ENCODE measurements around the gene PTPN22. TPM values are rescaled to one million over a fixed set of nuclear protein-coding genes. Genes with fewer than 3 reads are reported as not detected.

PTPN22 gene
- total RNA-seq, 2 donors from 2014 or later: 0.55 to 1.1 TPM

DNA sequence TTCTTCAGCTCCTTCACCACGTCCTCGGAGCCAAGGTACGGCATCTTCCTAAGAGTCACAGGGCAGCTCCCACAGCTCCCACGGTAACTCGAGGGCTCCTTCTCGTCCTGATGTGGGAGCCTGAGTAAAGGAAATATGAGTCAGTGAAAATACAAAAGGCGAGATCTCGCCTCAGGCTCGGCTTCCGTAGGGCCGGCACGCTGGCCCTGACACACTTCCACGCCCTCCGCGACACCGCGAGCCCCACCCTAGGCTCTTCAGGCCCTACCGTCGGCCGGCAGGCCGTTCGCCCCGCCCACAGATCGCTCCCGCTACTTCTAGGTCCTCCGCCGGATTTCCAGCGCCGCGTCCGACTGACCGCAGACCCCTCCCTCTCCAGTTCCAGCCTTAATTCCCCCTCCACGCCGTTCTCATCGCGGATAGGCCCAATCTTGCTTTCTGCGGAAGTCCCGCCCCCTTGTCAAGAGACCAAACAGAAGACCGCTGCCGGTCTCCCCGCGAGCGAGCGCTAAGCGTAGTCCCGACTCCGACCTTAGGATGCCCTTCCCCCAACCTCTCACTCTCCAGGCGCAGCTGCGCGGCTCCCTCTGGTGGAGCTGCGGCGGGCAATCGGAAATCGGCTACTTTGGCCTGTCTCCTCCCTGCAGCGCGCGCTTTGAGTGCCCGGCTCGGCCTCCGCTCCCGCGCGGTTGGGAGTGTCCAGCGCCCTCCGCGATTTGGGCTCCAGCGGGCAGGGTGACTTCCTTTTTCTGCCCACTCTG lies 33.3 kb upstream of the PTPN22 start, which contains the start of the genes AP4B1 and DCLRE1B:
Gene AP4B1, minus strand, starts transcription at position 126 of the 761 bp plus-strand sequence. Its CDS starts 82 bp downstream, at position 44.
Gene DCLRE1B, plus strand, starts transcription at position 653 of the 761 bp plus-strand sequence. CDS start 261 bp downstream, outside the sequence.
- H3K4me3 ChIP-seq: peak within 1 kb of the TSS; percentile 48 to 55
- peak within 1 kb of the TSS; percentile 86 for H3K27ac ChIP-seq
- H3K9me3 ChIP-seq: no peaks in the 10 kb centered on the region
- no peaks in the 10 kb centered on the region for H3K27me3 ChIP-seq (replicated peaks; ENCODE audit: insufficient read depth)
- H3K36me3 ChIP-seq: no peaks in the 10 kb centered on the region
- peak; percentile 98 for DNase-seq (ENCODE audit: low spot score)
- TF ChIP-seq, protein P1, sequence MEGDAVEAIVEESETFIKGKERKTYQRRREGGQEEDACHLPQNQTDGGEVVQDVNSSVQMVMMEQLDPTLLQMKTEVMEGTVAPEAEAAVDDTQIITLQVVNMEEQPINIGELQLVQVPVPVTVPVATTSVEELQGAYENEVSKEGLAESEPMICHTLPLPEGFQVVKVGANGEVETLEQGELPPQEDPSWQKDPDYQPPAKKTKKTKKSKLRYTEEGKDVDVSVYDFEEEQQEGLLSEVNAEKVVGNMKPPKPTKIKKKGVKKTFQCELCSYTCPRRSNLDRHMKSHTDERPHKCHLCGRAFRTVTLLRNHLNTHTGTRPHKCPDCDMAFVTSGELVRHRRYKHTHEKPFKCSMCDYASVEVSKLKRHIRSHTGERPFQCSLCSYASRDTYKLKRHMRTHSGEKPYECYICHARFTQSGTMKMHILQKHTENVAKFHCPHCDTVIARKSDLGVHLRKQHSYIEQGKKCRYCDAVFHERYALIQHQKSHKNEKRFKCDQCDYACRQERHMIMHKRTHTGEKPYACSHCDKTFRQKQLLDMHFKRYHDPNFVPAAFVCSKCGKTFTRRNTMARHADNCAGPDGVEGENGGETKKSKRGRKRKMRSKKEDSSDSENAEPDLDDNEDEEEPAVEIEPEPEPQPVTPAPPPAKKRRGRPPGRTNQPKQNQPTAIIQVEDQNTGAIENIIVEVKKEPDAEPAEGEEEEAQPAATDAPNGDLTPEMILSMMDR (IDR thresholded peaks at IDR 0.05): peak; percentile 62 to 93 (median 86)
- TF ChIP-seq POLR2AphosphoS5 (IDR thresholded peaks at IDR 0.05): peak; percentile 96
- peak; percentile 50 for TF ChIP-seq POLR2A (IDR thresholded peaks at IDR 0.05)
- intact Hi-C loops (cut with DNase I): loop anchor here (1.0 to 10.0 kb wide), 3 partner anchors 24 to 760 kb away; partner anchors contain the start of gene HIPK1
- H3K4me1 ChIP-seq (replicated peaks): no peaks in the 10 kb centered on the region
- WGBS: under 1% methylated on average over 67 of the region's 67 CpGs

DNA sequence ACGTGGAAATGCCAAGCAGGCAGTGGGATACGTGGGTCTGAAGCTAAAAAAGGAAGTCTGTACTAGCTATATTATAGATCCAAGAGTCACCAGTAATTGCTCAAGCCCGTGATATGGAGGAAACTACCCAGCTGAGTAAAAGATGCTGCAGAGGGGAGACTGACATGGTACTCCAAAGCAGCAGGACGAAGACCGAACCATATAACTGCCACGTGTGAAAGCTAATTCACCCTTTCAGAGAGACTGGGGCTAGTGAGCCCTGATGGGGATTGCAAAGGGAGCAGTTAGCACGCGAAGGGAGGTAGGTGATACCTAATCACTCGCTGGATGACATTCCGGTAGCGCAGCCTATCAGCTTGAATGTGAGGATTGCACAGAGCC lies 32.8 kb upstream of the PTPN22 start:
- no peaks in the 10 kb centered on the region for H3K9me3 ChIP-seq
- H3K36me3 ChIP-seq: no peaks in the 10 kb centered on the region
- intact Hi-C loops (cut with DNase I): loop anchor here (5.0 to 10.0 kb wide), 2 partner anchors 67 to 759 kb away; no protein-coding TSS in a partner anchor
- peak overlapping the region; percentile 48 to 55 for H3K4me3 ChIP-seq
- TF ChIP-seq POLR2A (IDR thresholded peaks at IDR 0.05): no peak
- no peak for TF ChIP-seq POLR2AphosphoS5 (IDR thresholded peaks at IDR 0.05)
- TF ChIP-seq, protein P1 (IDR thresholded peaks at IDR 0.05): no peak
- H3K4me1 ChIP-seq (replicated peaks): no peaks in the 10 kb centered on the region
- WGBS: under 1% methylated on average over 11 of the region's 11 CpGs
- no peaks in the 10 kb centered on the region for H3K27me3 ChIP-seq (replicated peaks; ENCODE audit: insufficient read depth)
- H3K27ac ChIP-seq: peak overlapping the region; percentile 86
- no peak for DNase-seq (ENCODE audit: low spot score)

DNA sequence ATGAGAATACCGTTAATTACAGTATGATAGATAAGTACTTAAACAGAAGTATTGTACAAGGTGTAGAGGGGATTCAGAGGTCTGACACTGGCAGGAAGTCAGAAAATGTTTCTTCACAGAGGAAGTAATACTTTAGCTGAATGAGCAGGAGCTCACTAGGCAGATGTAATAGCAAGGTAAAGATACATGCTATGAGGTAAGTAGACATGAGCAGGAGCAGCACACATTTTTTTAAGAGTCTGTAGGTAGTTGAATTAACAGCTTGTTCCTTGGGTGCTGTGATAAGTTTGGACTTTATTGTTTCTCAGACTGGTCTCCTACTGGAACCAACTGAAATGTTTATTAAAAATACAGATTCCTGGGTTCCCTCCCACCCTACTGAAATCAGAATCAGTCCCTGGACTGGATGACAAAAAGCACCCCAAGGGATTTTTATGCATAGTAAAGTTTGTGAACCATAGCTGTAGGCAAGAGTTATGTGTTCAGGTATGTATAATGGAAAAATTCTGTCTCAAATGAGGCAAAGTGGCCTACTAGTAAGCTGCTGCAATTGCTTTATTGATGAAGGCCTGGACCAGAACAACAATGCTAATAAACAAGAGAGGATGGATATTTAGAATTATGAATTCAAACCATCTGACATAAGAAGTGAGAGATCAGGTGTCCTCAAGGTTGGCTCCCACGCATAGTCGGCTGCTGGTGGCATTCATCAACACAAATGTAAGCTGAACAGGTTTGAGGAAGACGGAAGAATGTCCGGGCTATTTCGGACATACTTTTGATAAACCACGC lies 32.2 kb upstream of the PTPN22 start:
- peak overlapping the region; percentile 86 for H3K27ac ChIP-seq
- H3K4me3 ChIP-seq: peak overlapping the region; percentile 48 to 55
- intact Hi-C loops (cut with DNase I): loop anchor here (5.0 to 10.0 kb wide), 2 partner anchors 66 to 759 kb away; no protein-coding TSS in a partner anchor
- WGBS: 21% methylated on average over 7 of the region's 7 CpGs
- no peaks in the 10 kb centered on the region for H3K27me3 ChIP-seq (replicated peaks; ENCODE audit: insufficient read depth)
- no peaks in the 10 kb centered on the region for H3K9me3 ChIP-seq
- H3K4me1 ChIP-seq (replicated peaks): no peaks in the 10 kb centered on the region
- TF ChIP-seq POLR2A (IDR thresholded peaks at IDR 0.05): no peak
- TF ChIP-seq, protein P1 (IDR thresholded peaks at IDR 0.05): no peak
- TF ChIP-seq POLR2AphosphoS5 (IDR thresholded peaks at IDR 0.05): no peak
- no peaks in the 10 kb centered on the region for H3K36me3 ChIP-seq
- no peak for DNase-seq (ENCODE audit: low spot score)

DNA sequence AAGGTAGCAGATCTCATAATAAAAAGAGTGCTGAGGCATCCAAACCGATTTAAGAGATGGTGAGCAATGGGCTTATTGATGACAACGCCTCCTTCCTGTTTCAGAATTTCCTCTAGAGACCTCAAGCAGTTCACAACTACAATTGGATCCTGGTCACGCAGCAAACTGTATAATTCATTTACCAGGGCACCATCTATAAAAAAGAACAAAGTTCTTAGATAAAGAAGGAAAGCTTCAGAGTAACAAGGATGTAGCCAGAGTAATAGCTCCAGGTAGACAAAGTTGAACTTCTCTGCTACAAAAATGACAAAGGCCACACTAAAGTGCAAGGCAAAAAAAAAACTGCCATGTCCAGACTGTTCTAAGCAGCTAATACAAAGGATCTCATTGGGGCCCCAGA lies 29.7 kb upstream of the PTPN22 start:
- 57% methylated on average over 3 of the region's 3 CpGs for WGBS
- no peak overlapping the region for H3K4me3 ChIP-seq
- intact Hi-C loops (cut with DNase I): loop anchor here (5.0 to 10.0 kb wide), 2 partner anchors 64 to 756 kb away; no protein-coding TSS in a partner anchor
- H3K9me3 ChIP-seq: no peaks in the 10 kb centered on the region
- H3K36me3 ChIP-seq: no peaks in the 10 kb centered on the region
- H3K27me3 ChIP-seq (replicated peaks; ENCODE audit: insufficient read depth): no peaks in the 10 kb centered on the region
- no peak overlapping the region for H3K27ac ChIP-seq
- H3K4me1 ChIP-seq (replicated peaks): no peaks in the 10 kb centered on the region
- no peak for DNase-seq (ENCODE audit: low spot score)
- TF ChIP-seq, protein P1 (IDR thresholded peaks at IDR 0.05): no peak
- TF ChIP-seq POLR2A (IDR thresholded peaks at IDR 0.05): no peak
- TF ChIP-seq POLR2AphosphoS5 (IDR thresholded peaks at IDR 0.05): no peak
